Brain microvascular endothelial cell (primary cell): ENCODE measurements around the gene PHF13.

Experiments
- DNase-seq: peaks from one replicate; pipeline ENCODE4 v3.0.0-alpha.2; 2020
- H3K27ac ChIP-seq: fragments of 250-450 bp; sonication (Bioruptor Pico); 2 replicates; pipeline ENCODE4 v1.5.1; 2020; ENCODE audit warnings: mild to moderate bottlenecking, moderate library complexity
- H3K27me3 ChIP-seq: fragments of 250-450 bp; sonication (Bioruptor Pico); replicated peaks from 2 replicates; pipeline ENCODE4 v1.5.1; 2020; ENCODE audit warnings: mild to moderate bottlenecking
- H3K36me3 ChIP-seq: fragments of 250-450 bp; sonication (Bioruptor Pico); replicated peaks from 2 replicates; pipeline ENCODE4 v1.5.1; 2020; ENCODE audit warnings: mild to moderate bottlenecking
- H3K4me3 ChIP-seq: 2 replicates; pipeline ENCODE4 v1.5.1; 2011; ENCODE audit warnings: low read depth, mild to moderate bottlenecking, control low read depth, low read length, moderate library complexity
- in situ Hi-C: cut with HindIII; loops from 2 replicates; pipeline ENCODE4 v1.10.0; 2017; ENCODE audit warnings: low sequenced_read_pairs, low pct_ligation_motif_present
- TF ChIP-seq, protein P1 (sequence below): IDR thresholded peaks from 2 replicates; pipeline ENCODE4 v1.5.1; 2011; ENCODE audit warnings: low read depth, mild to moderate bottlenecking, moderate library complexity, low read length, control low read depth, inconsistent platforms; ENCODE audit errors: missing control alignments

The PHF13 gene

DNA sequence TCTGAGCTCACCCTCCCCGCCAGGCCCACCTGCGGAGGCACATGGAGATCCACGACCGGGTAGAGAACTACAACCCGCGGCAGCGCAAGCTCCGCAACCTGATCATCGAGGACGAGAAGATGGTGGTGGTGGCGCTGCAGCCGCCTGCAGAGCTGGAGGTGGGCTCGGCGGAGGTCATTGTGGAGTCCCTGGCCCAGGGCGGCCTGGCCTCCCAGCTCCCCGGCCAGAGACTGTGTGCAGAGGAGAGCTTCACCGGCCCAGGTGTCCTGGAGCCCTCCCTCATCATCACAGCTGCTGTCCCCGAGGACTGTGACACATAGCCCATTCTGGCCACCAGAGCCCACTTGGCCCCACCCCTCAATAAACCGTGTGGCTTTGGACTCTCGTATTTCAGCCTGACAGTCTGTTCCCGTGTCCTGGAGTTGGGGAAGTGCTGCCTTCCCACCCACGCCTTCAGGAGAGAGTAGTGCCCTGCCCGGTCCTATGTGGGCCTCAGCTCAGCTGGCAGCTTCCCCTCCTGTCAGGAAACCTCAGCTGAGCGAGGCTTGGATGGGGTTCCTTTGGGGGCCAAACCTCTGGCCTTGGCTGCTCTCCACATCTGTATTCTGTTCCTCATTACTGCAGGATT is 24.5 kb upstream of the PHF13 start:
- DNase-seq: no peak
- no peaks in the 10 kb centered on the region for H3K27me3 ChIP-seq
- no peak overlapping the region for H3K4me3 ChIP-seq
- peaks cover 48% of the 10 kb centered on the region for H3K36me3 ChIP-seq
- in situ Hi-C loops: no loop called here
- no peak overlapping the region for H3K27ac ChIP-seq
- TF ChIP-seq, protein P1, sequence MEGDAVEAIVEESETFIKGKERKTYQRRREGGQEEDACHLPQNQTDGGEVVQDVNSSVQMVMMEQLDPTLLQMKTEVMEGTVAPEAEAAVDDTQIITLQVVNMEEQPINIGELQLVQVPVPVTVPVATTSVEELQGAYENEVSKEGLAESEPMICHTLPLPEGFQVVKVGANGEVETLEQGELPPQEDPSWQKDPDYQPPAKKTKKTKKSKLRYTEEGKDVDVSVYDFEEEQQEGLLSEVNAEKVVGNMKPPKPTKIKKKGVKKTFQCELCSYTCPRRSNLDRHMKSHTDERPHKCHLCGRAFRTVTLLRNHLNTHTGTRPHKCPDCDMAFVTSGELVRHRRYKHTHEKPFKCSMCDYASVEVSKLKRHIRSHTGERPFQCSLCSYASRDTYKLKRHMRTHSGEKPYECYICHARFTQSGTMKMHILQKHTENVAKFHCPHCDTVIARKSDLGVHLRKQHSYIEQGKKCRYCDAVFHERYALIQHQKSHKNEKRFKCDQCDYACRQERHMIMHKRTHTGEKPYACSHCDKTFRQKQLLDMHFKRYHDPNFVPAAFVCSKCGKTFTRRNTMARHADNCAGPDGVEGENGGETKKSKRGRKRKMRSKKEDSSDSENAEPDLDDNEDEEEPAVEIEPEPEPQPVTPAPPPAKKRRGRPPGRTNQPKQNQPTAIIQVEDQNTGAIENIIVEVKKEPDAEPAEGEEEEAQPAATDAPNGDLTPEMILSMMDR: no peak

DNA sequence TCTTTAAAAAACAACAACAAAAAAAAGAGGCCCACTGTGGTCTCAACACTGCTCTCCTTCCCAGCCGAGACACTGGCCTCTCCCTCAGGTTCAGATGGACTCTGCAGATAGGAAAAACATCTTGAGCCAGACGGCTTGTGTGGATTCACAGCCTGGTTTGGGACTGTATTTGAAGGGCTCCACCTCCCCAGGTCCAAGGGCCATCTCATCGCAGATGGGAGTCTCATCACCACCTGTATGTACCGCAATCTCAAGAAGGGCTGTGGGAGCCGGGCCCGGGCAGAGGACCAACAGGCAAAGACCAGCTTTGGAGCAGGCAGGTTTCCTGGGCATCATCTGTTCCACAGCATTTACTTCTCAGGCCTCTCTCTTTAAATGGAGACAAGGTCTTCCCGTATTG is 23.5 kb upstream of the PHF13 start:
- TF ChIP-seq, protein P1: no peak
- no peak for DNase-seq
- in situ Hi-C loops: no loop called here
- Histone ChIP-seq H3K4me3 (no peak overlapping the region), H3K36me3 (peaks cover 58% of the 10 kb centered on the region), H3K27ac (no peak overlapping the region), H3K27me3 (no peaks in the 10 kb centered on the region)

DNA sequence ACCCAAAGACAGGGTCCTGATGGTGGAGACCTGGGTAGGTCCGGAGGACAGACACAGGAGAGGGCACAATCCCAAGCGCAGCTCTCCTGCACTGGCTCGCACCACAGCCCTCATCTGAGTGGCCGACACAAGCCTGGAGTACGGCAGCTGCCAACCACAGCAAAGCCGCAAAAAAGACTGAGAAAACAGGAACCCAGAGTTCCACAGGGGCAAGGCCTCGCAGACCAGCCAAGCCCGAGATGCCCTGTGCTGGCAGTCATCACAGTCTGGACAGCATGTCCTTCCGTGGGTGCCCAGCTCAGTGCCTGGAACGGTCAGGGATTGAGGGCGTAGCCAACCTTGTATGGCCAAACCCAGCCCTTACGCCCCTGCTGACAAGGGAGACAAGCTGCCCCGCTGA is 22.3 kb upstream of the PHF13 start:
- DNase-seq: no peak
- TF ChIP-seq, protein P1: no peak
- in situ Hi-C loops: no loop called here
- Histone ChIP-seq H3K27ac (no peak overlapping the region), H3K4me3 (no peak overlapping the region), H3K36me3 (peaks cover 70% of the 10 kb centered on the region), H3K27me3 (no peaks in the 10 kb centered on the region)

DNA sequence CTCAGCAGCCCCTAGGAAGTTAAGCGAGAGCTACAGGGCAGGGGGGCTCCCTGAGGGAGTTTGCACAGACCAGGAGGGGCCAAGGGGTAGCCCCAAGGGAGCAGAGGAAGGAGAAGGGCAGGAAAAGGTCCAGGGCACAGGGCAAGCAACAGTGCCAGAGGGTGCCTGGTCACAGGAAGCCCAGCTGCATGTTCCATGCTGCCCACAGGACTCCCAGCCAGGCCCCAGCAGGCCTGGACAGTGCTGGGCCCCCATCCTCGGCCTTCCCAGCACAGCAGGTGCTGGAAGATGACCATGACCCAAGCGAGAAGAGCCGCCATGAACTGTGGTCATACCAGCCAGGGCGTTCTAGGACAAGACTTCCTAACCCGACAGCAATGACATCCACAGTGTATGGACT is 21.9 kb upstream of the PHF13 start:
- H3K36me3 ChIP-seq: peaks cover 73% of the 10 kb centered on the region
- in situ Hi-C loops: no loop called here
- H3K4me3 ChIP-seq: no peak overlapping the region
- no peak for DNase-seq
- TF ChIP-seq, protein P1: no peak
- no peaks in the 10 kb centered on the region for H3K27me3 ChIP-seq
- no peak overlapping the region for H3K27ac ChIP-seq

DNA sequence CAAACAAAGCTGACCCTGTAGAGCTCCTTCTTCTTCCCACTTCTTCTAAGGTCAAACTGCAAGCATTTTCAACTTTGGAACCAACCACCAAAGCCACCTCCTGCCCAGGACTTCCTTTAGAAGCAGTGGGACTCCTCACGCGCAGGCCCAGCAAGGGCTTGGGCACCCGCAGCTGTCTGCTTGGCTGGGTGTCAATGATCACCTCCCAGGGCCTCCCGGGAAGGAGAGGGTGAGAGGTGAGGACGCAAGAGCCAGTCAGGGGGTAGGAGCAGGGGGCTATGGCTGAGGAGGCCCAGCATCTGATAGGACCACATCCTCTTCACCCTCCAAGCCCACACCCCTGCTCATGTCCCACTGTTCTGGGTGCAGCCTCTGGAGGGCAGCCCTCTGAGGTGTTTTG is 21.1 kb upstream of the PHF13 start:
- Histone ChIP-seq H3K36me3 (peaks cover 76% of the 10 kb centered on the region), H3K4me3 (no peak overlapping the region), H3K27me3 (no peaks in the 10 kb centered on the region), H3K27ac (no peak overlapping the region)
- DNase-seq: no peak
- in situ Hi-C loops: no loop called here
- TF ChIP-seq, protein P1: no peak
